Osteocyte (in vitro differentiated cells): ENCODE results near the gene RIMKLB. TPM values are rescaled to one million over a fixed set of nuclear protein-coding genes. Genes with fewer than 3 reads are reported as not detected.
"Not testable (repeated sequence)": the region's sequence is repeated elsewhere in the genome, so short reads cannot be mapped to it uniquely, and the experiment has no call there.

ENCODE experiments used
- DNase-seq: peaks from one replicate; pipeline ENCODE4 v3.0.0; 2021; ENCODE audit warnings: mixed read lengths; ENCODE audit not compliant: unreplicated experiment; ENCODE audit errors: extremely low spot score
- H3K27ac Mint-ChIP-seq: one replicate; pipeline ENCODE4 v1.8.0; 2021; ENCODE audit warnings: mild to moderate bottlenecking, mixed read lengths; ENCODE audit not compliant: unreplicated experiment
- H3K27me3 Mint-ChIP-seq: one replicate; pipeline ENCODE4 v1.8.0; 2021; ENCODE audit warnings: mixed read lengths; ENCODE audit not compliant: unreplicated experiment
- H3K36me3 Mint-ChIP-seq: one replicate; pipeline ENCODE4 v1.8.0; 2021; ENCODE audit warnings: mixed read lengths; ENCODE audit not compliant: unreplicated experiment
- H3K4me1 Mint-ChIP-seq: one replicate; pipeline ENCODE4 v1.8.0; 2021; ENCODE audit warnings: mixed read lengths; ENCODE audit not compliant: unreplicated experiment
- H3K4me3 Mint-ChIP-seq: one replicate; pipeline ENCODE4 v1.8.0; 2021; ENCODE audit warnings: mild to moderate bottlenecking, moderate library complexity, mixed read lengths; ENCODE audit not compliant: unreplicated experiment
- H3K9me3 Mint-ChIP-seq: one replicate; pipeline ENCODE4 v1.8.0; 2021; ENCODE audit warnings: mixed read lengths; ENCODE audit not compliant: unreplicated experiment
- CTCF ChIP-seq: fragments of 200-600 bp; sonication (generic); IDR thresholded peaks from 2 replicates; pipeline ENCODE4 v1.5.0; 2021; ENCODE audit warnings: antibody characterized with exemption, mild to moderate bottlenecking, moderate library complexity
- total RNA-seq: library from RNA; stranded (reverse); gene quantifications from 2 replicates; pipeline ENCODE4 v1.2.1, GENCODE V29; 2021

The RIMKLB gene
- total RNA-seq, 1 donor from 2014 or later: 32.5 TPM

DNA sequence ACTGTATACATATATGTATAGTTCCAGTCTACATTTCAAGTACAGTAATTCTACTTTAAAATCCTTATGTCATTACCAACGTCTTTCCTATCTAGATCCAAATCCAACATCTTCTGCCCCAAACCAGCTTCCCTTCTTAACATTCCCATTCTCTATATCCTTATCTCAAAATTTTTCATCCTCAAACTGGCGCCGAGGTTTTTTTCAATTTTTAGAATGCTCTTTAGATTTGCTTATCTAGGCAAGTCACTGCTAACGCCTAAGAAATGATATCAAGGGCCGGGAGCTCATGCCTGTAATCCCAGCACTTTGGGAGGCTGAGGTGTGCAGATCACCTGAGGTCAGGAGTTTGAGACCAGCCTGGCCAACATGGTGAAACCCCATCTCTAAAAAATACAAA is 48.3 kb downstream of the RIMKLB start:
- H3K9me3 Mint-ChIP-seq: no peaks in the 10 kb centered on the region
- H3K27me3 Mint-ChIP-seq: no peaks in the 10 kb centered on the region
- TF ChIP-seq CTCF: no peak
- no peak for DNase-seq
- peaks cover 2% of the 10 kb centered on the region for H3K4me1 Mint-ChIP-seq
- H3K4me3 Mint-ChIP-seq: no peak overlapping the region
- H3K27ac Mint-ChIP-seq: no peak overlapping the region
- H3K36me3 Mint-ChIP-seq: peaks cover 5% of the 10 kb centered on the region

- peaks cover 25% of the 10 kb centered on the region for H3K36me3 Mint-ChIP-seq
- H3K4me1 Mint-ChIP-seq, H3K9me3 Mint-ChIP-seq, H3K4me3 Mint-ChIP-seq, H3K27ac Mint-ChIP-seq, DNase-seq, H3K27me3 Mint-ChIP-seq: not testable (repeated sequence)
Observed at GRCh38 chr12:8760076-8760475, 62.3 kb downstream of the RIMKLB start.

DNA sequence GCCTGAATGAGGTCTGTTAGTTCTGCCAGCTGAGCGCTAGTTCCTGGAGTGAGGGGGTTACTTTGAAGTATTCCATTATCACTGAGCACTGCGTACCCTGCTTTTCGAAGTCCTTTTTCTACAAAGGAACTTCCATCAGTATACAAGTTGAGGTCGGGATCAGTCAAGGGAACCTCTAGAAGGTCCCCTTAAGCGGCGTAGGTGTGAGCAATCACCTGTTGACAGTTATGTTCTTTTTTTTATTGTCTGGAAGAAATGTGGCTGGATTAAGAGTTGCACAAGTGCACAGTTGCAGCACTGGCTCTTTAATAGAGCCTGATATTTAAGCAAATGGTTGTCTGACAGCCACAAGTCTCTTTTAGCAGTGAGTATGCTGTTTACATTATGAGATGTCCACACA is 64.9 kb downstream of the RIMKLB start:
- H3K27me3 Mint-ChIP-seq, H3K27ac Mint-ChIP-seq, H3K9me3 Mint-ChIP-seq, DNase-seq, H3K4me3 Mint-ChIP-seq, H3K4me1 Mint-ChIP-seq: not testable (repeated sequence)
- H3K36me3 Mint-ChIP-seq: peaks cover 20% of the 10 kb centered on the region

DNA sequence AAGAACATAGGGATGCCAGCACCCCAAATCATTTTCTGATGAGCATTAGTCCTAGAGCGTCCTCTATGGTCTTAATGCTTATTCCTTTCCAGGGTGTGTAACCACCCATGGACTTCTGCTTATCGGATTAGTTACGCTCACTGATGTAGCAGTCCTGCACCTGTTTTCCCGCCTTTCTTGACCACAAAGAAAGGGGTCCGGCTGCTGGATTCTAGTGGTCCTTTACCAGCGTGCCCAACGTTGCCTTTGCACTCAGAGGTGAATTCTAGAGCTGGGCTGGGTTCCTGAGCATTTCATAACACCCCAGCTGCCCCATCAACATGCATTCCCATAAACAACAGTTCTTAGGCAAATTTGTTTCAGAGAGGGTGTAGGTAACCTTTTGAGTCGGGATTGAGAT is 68.3 kb downstream of the RIMKLB start:
- H3K36me3 Mint-ChIP-seq, H3K27ac Mint-ChIP-seq, H3K9me3 Mint-ChIP-seq, H3K4me1 Mint-ChIP-seq, H3K4me3 Mint-ChIP-seq, H3K27me3 Mint-ChIP-seq, DNase-seq: not testable (repeated sequence)

DNA sequence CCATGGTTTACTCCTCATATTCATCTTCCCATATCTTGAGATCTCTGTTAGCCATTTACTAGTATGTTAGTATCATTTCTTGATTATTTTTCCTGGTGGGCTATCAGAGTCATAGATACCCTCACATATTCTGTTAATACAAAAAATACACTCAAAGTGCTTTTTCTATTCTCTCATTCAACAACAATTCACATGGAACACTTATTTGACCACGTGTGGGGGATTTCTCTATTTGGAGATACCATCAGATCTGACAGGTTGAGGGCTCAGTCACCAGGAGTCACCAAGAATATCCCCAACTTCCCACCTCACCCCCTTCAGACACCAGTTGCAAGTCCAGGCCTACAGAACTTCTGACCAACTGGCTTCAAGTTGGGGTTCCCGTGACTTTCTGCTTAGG is 72.7 kb downstream of the RIMKLB start:
- TF ChIP-seq CTCF: no peak
- DNase-seq: no peak
- no peak overlapping the region for H3K27ac Mint-ChIP-seq
- no peak overlapping the region for H3K4me3 Mint-ChIP-seq
- no peaks in the 10 kb centered on the region for H3K9me3 Mint-ChIP-seq
- peaks cover 33% of the 10 kb centered on the region for H3K36me3 Mint-ChIP-seq
- H3K27me3 Mint-ChIP-seq: no peaks in the 10 kb centered on the region
- H3K4me1 Mint-ChIP-seq: peaks cover 3% of the 10 kb centered on the region

- no peaks in the 10 kb centered on the region for H3K9me3 Mint-ChIP-seq
- H3K27ac Mint-ChIP-seq: no peak overlapping the region
- no peaks in the 10 kb centered on the region for H3K27me3 Mint-ChIP-seq
- DNase-seq: no peak
- peaks cover 33% of the 10 kb centered on the region for H3K36me3 Mint-ChIP-seq
- no peak overlapping the region for H3K4me3 Mint-ChIP-seq
- H3K4me1 Mint-ChIP-seq: peaks cover 3% of the 10 kb centered on the region
- TF ChIP-seq CTCF: no peak
Observed at GRCh38 chr12:8771072-8771471, 73.3 kb downstream of the RIMKLB start.

GRCh38 chr12:8773461-8773860 is 75.7 kb downstream of the RIMKLB start:
- Mint-ChIP-seq H3K27me3 (no peaks in the 10 kb centered on the region), H3K36me3 (peaks cover 35% of the 10 kb centered on the region), H3K4me3 (no peak overlapping the region), H3K27ac (no peak overlapping the region), H3K4me1 (peaks cover 3% of the 10 kb centered on the region), H3K9me3 (no peaks in the 10 kb centered on the region)
- DNase-seq: no peak
- no peak for TF ChIP-seq CTCF
